GM12892 (cell line): ENCODE results near the gene SLAMF1.

Experiments
- DNase-seq: peaks from one replicate; pipeline ENCODE4 v3.0.0; 2011; ENCODE audit not compliant: insufficient read length
- FAIRE-seq: peaks from 2 replicates; lab custom pipeline; 2011; peaks lifted over from hg19 to GRCh38; lab: Jason Lieb, UNC
- POLR2A ChIP-seq: IDR thresholded peaks from 2 replicates; pipeline ENCODE4 v1.6.1; 2011; ENCODE audit warnings: low read depth, low read length, control low read depth
- POLR2AphosphoS5 ChIP-seq: IDR thresholded peaks from 2 replicates; pipeline ENCODE4 v1.6.1; 2011; ENCODE audit warnings: low read depth, low read length, control low read depth
- TAF1 ChIP-seq: IDR thresholded peaks from 2 replicates; pipeline ENCODE4 v1.6.1; 2011; ENCODE audit warnings: low read depth, mild to moderate bottlenecking, control low read depth, low read length, borderline replicate concordance

Gene SLAMF1

GRCh38 chr1:160637065-160637464 lies 9.8 kb downstream of the SLAMF1 start:
- no peak for DNase-seq
- no peak for TF ChIP-seq TAF1
- TF ChIP-seq POLR2A: peak; percentile 54; the same call in 1 of the 2 replicates
- peak; percentile 37; the same call in 1 of the 2 replicates for TF ChIP-seq POLR2AphosphoS5
- peak; percentile 72 for FAIRE-seq

GRCh38 chr1:160636547-160636946 lies 10.3 kb downstream of the SLAMF1 start:
- no peak for TF ChIP-seq POLR2A

GRCh38 chr1:160636076-160636475 lies 10.8 kb downstream of the SLAMF1 start:
- TF ChIP-seq POLR2A: peak; percentile 45; the same call in 1 of the 2 replicates
- no peak for TF ChIP-seq POLR2AphosphoS5
- no peak for TF ChIP-seq TAF1
- FAIRE-seq (no peak), DNase-seq (no peak)

More at GRCh38 chr1:160636547-160636946, 10.3 kb downstream of the SLAMF1 start:
- DNase-seq (no peak), FAIRE-seq (no peak)

- peak; percentile 75 for TF ChIP-seq POLR2A
- TF ChIP-seq POLR2AphosphoS5: peak; percentile 89
- no peak for TF ChIP-seq TAF1
- DNase-seq (no peak), FAIRE-seq (no peak)
Measured at GRCh38 chr1:160634543-160635491, 12.0 kb downstream of the SLAMF1 start.

- no peak for DNase-seq
- TF ChIP-seq TAF1 (no peak), POLR2A (peak; percentile 74; the same call in 1 of the 2 replicates), POLR2AphosphoS5 (peak; percentile 79)
- peak; percentile 70 for FAIRE-seq
Measured at GRCh38 chr1:160633330-160633903, 13.4 kb downstream of the SLAMF1 start.

- FAIRE-seq (peak; percentile 79), DNase-seq (no peak)
- TF ChIP-seq POLR2AphosphoS5 (peak; percentile 84), POLR2A (peak; percentile 66; the same call in 1 of the 2 replicates), TAF1 (no peak)
Measured at GRCh38 chr1:160631983-160632625, 14.7 kb downstream of the SLAMF1 start.

GRCh38 chr1:160630523-160631451 lies 16.1 kb downstream of the SLAMF1 start:
- no peak for DNase-seq
- TF ChIP-seq TAF1 (no peak), POLR2A (peak; percentile 62), POLR2AphosphoS5 (peak; percentile 36)
- FAIRE-seq: peak; percentile 75

GRCh38 chr1:160629286-160630210 lies 17.3 kb downstream of the SLAMF1 start:
- DNase-seq (no peak), FAIRE-seq (peak; percentile 58)
- no peak; the same call in 1 of the 2 replicates for TF ChIP-seq POLR2A
- peak; percentile 56; the same call in 1 of the 2 replicates for TF ChIP-seq POLR2AphosphoS5

GRCh38 chr1:160628799-160629263 lies 18.0 kb downstream of the SLAMF1 start:
- DNase-seq: no peak
- FAIRE-seq: no peak
- TF ChIP-seq POLR2AphosphoS5 (no peak; the same call in none of the 2 replicates), POLR2A (no peak; the same call in 1 of the 2 replicates), TAF1 (no peak)
